ENCODE data around the gene LEP.
"Not testable (repeated sequence)": the region's sequence is repeated elsewhere in the genome, so short reads cannot be mapped to it uniquely, and the experiment has no call there.

The LEP gene

GRCh38 chr7:128233471-128233870 lies 7.6 kb upstream of the LEP start:
- Histone ChIP-seq H3K4me1 (ENCODE audit: control insufficient read depth, low read depth, low read length) (peaks cover 2% of the 10 kb centered on the region), H3K79me2 (ENCODE audit: control insufficient read depth, insufficient read depth, low read length) (no peaks in the 10 kb centered on the region), H3K4me3 (ENCODE audit: low read length) (no peak overlapping the region), H2BK5ac (ENCODE audit: low read length) (no peak overlapping the region), H3K9ac (ENCODE audit: low read length) (no peak overlapping the region), H4K8ac (ENCODE audit: low read depth, low read length) (no peak overlapping the region), H3K4ac (ENCODE audit: low read depth, low read length) (no peak overlapping the region), H3K4me2 (ENCODE audit: low read length) (no peak overlapping the region), H3K27ac (ENCODE audit: low read depth, low read length) (no peak overlapping the region), H2AK5ac (ENCODE audit: low read length) (no peak overlapping the region), H3K56ac (ENCODE audit: low read length) (no peak overlapping the region), H2BK120ac (ENCODE audit: low read depth, low read length) (no peak overlapping the region), H3K36me3 (ENCODE audit: control insufficient read depth, insufficient read depth, low read length) (no peaks in the 10 kb centered on the region), H3K23ac (ENCODE audit: low read length) (no peak overlapping the region), H3K27me3 (ENCODE audit: insufficient read depth, low read length, poor library complexity) (no peaks in the 10 kb centered on the region), H3K18ac (ENCODE audit: low read length) (no peak overlapping the region), H2BK15ac (replicated peaks; ENCODE audit: low read depth) (no peak overlapping the region), H4K5ac (ENCODE audit: low read length) (no peak overlapping the region), H3K79me1 (ENCODE audit: low read length) (no peaks in the 10 kb centered on the region)
- WGBS (ENCODE audit: extremely low coverage, insufficient coverage, low lambda C conversion rate), result no CpG with 5 or more reads among the region's 5 CpGs
- DNase-seq, result no peak

GRCh38 chr7:128234476-128235026 lies 6.5 kb upstream of the LEP start:
- Histone ChIP-seq H3K79me2 (ENCODE audit: control insufficient read depth, insufficient read depth, low read length) (no peaks in the 10 kb centered on the region), H3K56ac (ENCODE audit: low read length) (no peak overlapping the region), H3K27me3 (ENCODE audit: insufficient read depth, low read length, poor library complexity) (no peaks in the 10 kb centered on the region), H3K4me2 (ENCODE audit: low read length) (no peak overlapping the region), H3K4ac (ENCODE audit: low read depth, low read length) (no peak overlapping the region), H3K79me1 (ENCODE audit: low read length) (no peaks in the 10 kb centered on the region), H4K8ac (ENCODE audit: low read depth, low read length) (no peak overlapping the region), H3K4me1 (ENCODE audit: control insufficient read depth, low read depth, low read length) (peaks cover 2% of the 10 kb centered on the region), H2BK15ac (replicated peaks; ENCODE audit: low read depth) (no peak overlapping the region), H3K23ac (ENCODE audit: low read length) (no peak overlapping the region), H3K9ac (ENCODE audit: low read length) (no peak overlapping the region), H3K36me3 (ENCODE audit: control insufficient read depth, insufficient read depth, low read length) (no peaks in the 10 kb centered on the region), H2BK5ac (ENCODE audit: low read length) (no peak overlapping the region), H2AK5ac (ENCODE audit: low read length) (no peak overlapping the region), H3K4me3 (ENCODE audit: low read length) (no peak overlapping the region), H4K5ac (ENCODE audit: low read length) (no peak overlapping the region), H2BK120ac (ENCODE audit: low read depth, low read length) (no peak overlapping the region), H3K18ac (ENCODE audit: low read length) (no peak overlapping the region), H3K27ac (ENCODE audit: low read depth, low read length) (no peak overlapping the region)
- DNase-seq, result no peak
- WGBS (ENCODE audit: extremely low coverage, insufficient coverage, low lambda C conversion rate), result no CpG with 5 or more reads among the region's 9 CpGs

GRCh38 chr7:128235471-128235870 lies 5.6 kb upstream of the LEP start:
- Histone ChIP-seq H3K9ac (ENCODE audit: low read length) (no peak overlapping the region), H3K79me1 (ENCODE audit: low read length) (no peaks in the 10 kb centered on the region), H3K4me1 (ENCODE audit: control insufficient read depth, low read depth, low read length) (peaks cover 2% of the 10 kb centered on the region), H3K23ac (ENCODE audit: low read length) (no peak overlapping the region), H3K4ac (ENCODE audit: low read depth, low read length) (no peak overlapping the region), H3K56ac (ENCODE audit: low read length) (no peak overlapping the region), H3K27ac (ENCODE audit: low read depth, low read length) (no peak overlapping the region), H2BK15ac (replicated peaks; ENCODE audit: low read depth) (no peak overlapping the region), H2AK5ac (ENCODE audit: low read length) (no peak overlapping the region), H3K18ac (ENCODE audit: low read length) (no peak overlapping the region), H3K27me3 (ENCODE audit: insufficient read depth, low read length, poor library complexity) (no peaks in the 10 kb centered on the region), H4K5ac (ENCODE audit: low read length) (no peak overlapping the region), H2BK5ac (ENCODE audit: low read length) (no peak overlapping the region), H3K4me3 (ENCODE audit: low read length) (no peak overlapping the region), H3K36me3 (ENCODE audit: control insufficient read depth, insufficient read depth, low read length) (no peaks in the 10 kb centered on the region), H4K8ac (ENCODE audit: low read depth, low read length) (no peak overlapping the region), H2BK120ac (ENCODE audit: low read depth, low read length) (no peak overlapping the region), H3K4me2 (ENCODE audit: low read length) (no peak overlapping the region), H3K79me2 (ENCODE audit: control insufficient read depth, insufficient read depth, low read length) (no peaks in the 10 kb centered on the region)
- DNase-seq, result peak; percentile 71
- WGBS (ENCODE audit: extremely low coverage, insufficient coverage, low lambda C conversion rate), result no CpG with 5 or more reads among the region's 7 CpGs

GRCh38 chr7:128236924-128237586 lies 4.0 kb upstream of the LEP start:
- H3K4me3 ChIP-seq (ENCODE audit: low read length), result no peak overlapping the region
- no peak overlapping the region for H2AK5ac ChIP-seq (ENCODE audit: low read length)
- no peaks in the 10 kb centered on the region for H3K36me3 ChIP-seq (ENCODE audit: control insufficient read depth, insufficient read depth, low read length)
- no peaks in the 10 kb centered on the region for H3K79me1 ChIP-seq (ENCODE audit: low read length)
- no peak overlapping the region for H2BK120ac ChIP-seq (ENCODE audit: low read depth, low read length)
- H3K9ac ChIP-seq (ENCODE audit: low read length), result no peak overlapping the region
- H3K4ac ChIP-seq (ENCODE audit: low read depth, low read length), result no peak overlapping the region
- H3K4me2 ChIP-seq (ENCODE audit: low read length), result no peak overlapping the region
- H3K18ac ChIP-seq (ENCODE audit: low read length), result no peak overlapping the region
- H3K79me2 ChIP-seq (ENCODE audit: control insufficient read depth, insufficient read depth, low read length), result no peaks in the 10 kb centered on the region
- peaks cover 2% of the 10 kb centered on the region for H3K4me1 ChIP-seq (ENCODE audit: control insufficient read depth, low read depth, low read length)
- H3K27ac ChIP-seq (ENCODE audit: low read depth, low read length), result no peak overlapping the region
- peak; percentile 76 for DNase-seq
- no peak overlapping the region for H3K56ac ChIP-seq (ENCODE audit: low read length)
- no peak overlapping the region for H2BK5ac ChIP-seq (ENCODE audit: low read length)
- WGBS (ENCODE audit: extremely low coverage, insufficient coverage, low lambda C conversion rate), result no CpG with 5 or more reads among the region's 1 CpG
- H4K5ac ChIP-seq (ENCODE audit: low read length), result no peak overlapping the region
- H2BK15ac ChIP-seq (replicated peaks; ENCODE audit: low read depth), result no peak overlapping the region
- H3K23ac ChIP-seq (ENCODE audit: low read length), result no peak overlapping the region
- H4K8ac ChIP-seq (ENCODE audit: low read depth, low read length), result no peak overlapping the region
- no peaks in the 10 kb centered on the region for H3K27me3 ChIP-seq (ENCODE audit: insufficient read depth, low read length, poor library complexity)

DNA sequence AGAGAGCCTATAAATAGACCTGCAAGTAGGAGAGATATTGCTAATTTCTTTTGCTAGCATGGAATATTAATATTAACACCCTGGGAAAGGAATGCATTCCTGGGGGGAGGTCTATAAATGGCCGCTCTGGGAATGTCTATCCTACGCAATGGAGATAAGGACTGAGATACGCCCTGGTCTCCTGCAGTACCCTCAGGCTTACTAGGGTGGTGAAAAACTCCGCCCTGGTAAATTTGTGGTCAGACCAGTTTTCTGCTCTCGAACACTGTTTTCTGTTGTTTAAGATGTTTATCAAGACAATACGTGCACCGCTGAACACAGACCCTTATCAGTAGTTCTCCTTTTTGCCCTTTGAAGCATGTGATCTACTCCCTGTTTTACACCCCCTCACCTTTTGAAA lies 1.9 kb upstream of the LEP start:
- WGBS (ENCODE audit: extremely low coverage, insufficient coverage, low lambda C conversion rate), result no CpG with 5 or more reads among the region's 7 CpGs

GRCh38 chr7:128242661-128243060 lies 1.6 kb downstream of the LEP start:
- Histone ChIP-seq H3K4me3 (ENCODE audit: low read length) (no peak overlapping the region), H3K18ac (ENCODE audit: low read length) (no peak overlapping the region), H3K36me3 (ENCODE audit: control insufficient read depth, insufficient read depth, low read length) (no peaks in the 10 kb centered on the region), H3K79me1 (ENCODE audit: low read length) (no peaks in the 10 kb centered on the region), H2AK5ac (ENCODE audit: low read length) (no peak overlapping the region), H3K27ac (ENCODE audit: low read depth, low read length) (no peak overlapping the region), H2BK120ac (ENCODE audit: low read depth, low read length) (no peak overlapping the region), H3K9ac (ENCODE audit: low read length) (no peak overlapping the region), H3K4me2 (ENCODE audit: low read length) (no peak overlapping the region), H3K79me2 (ENCODE audit: control insufficient read depth, insufficient read depth, low read length) (no peaks in the 10 kb centered on the region), H2BK5ac (ENCODE audit: low read length) (no peak overlapping the region), H3K56ac (ENCODE audit: low read length) (no peak overlapping the region), H4K8ac (ENCODE audit: low read depth, low read length) (no peak overlapping the region), H4K5ac (ENCODE audit: low read length) (no peak overlapping the region), H2BK15ac (replicated peaks; ENCODE audit: low read depth) (no peak overlapping the region), H3K4ac (ENCODE audit: low read depth, low read length) (no peak overlapping the region), H3K27me3 (ENCODE audit: insufficient read depth, low read length, poor library complexity) (no peaks in the 10 kb centered on the region), H3K23ac (ENCODE audit: low read length) (no peak overlapping the region), H3K4me1 (ENCODE audit: control insufficient read depth, low read depth, low read length) (no peaks in the 10 kb centered on the region)
- no peak for DNase-seq
- no CpG with 5 or more reads among the region's 11 CpGs for WGBS (ENCODE audit: extremely low coverage, insufficient coverage, low lambda C conversion rate)

More for the DNA sequence above, 1.9 kb upstream of the LEP start:
- not testable (repeated sequence) for H2BK5ac ChIP-seq (ENCODE audit: low read length); H3K23ac ChIP-seq (ENCODE audit: low read length); H3K9ac ChIP-seq (ENCODE audit: low read length); H3K79me1 ChIP-seq (ENCODE audit: low read length); H3K27me3 ChIP-seq (ENCODE audit: insufficient read depth, low read length, poor library complexity); H3K18ac ChIP-seq (ENCODE audit: low read length); H3K4me1 ChIP-seq (ENCODE audit: control insufficient read depth, low read depth, low read length); H3K56ac ChIP-seq (ENCODE audit: low read length); H3K4me3 ChIP-seq (ENCODE audit: low read length); H2BK120ac ChIP-seq (ENCODE audit: low read depth, low read length); H3K27ac ChIP-seq (ENCODE audit: low read depth, low read length); H2BK15ac ChIP-seq (replicated peaks; ENCODE audit: low read depth); H4K8ac ChIP-seq (ENCODE audit: low read depth, low read length); H4K5ac ChIP-seq (ENCODE audit: low read length); H2AK5ac ChIP-seq (ENCODE audit: low read length); H3K36me3 ChIP-seq (ENCODE audit: control insufficient read depth, insufficient read depth, low read length); DNase-seq; H3K4ac ChIP-seq (ENCODE audit: low read depth, low read length); H3K79me2 ChIP-seq (ENCODE audit: control insufficient read depth, insufficient read depth, low read length); H3K4me2 ChIP-seq (ENCODE audit: low read length)
